HCT116 (cell line): ENCODE measurements around the gene TTYH3. TPM values are rescaled to one million over a fixed set of nuclear protein-coding genes. Genes with fewer than 3 reads are reported as not detected.

ENCODE experiments used
- ATAC-seq: fragments of 200-7000 bp; cut with Tn5 transposase; 2 replicates; pipeline ENCODE4 v1.9.1; 2020; ENCODE audit warnings: mild to moderate bottlenecking, moderate library complexity
- BruUV-seq: library from RNA; stranded (reverse); fragments of 400-500 nt; replicated peaks from 2 replicates; lab custom pipeline; 2021; lab: Mats Ljungman, UMichigan
- CTCF ChIA-PET: fragments of 300-600 bp; sonication (Branson Sonifier 250); formaldehyde crosslinking; loops from one replicate; lab custom pipeline; 2021; ENCODE audit warnings: antibody characterized with exemption; lab: Charles Lee
- POLR2A ChIA-PET: fragments of 300-600, 350-600 bp; sonication (Branson Sonifier 250); formaldehyde crosslinking; loops from one replicate; lab custom pipeline; 2021; ENCODE audit warnings: antibody characterized with exemption; lab: Charles Lee
- RAD21 ChIA-PET, 2 experiments: fragments of 300-600 bp; sonication (Branson Sonifier 250); formaldehyde crosslinking; loops; one replicate each; lab custom pipeline; 2023; ENCODE audit warnings: low total read pairs in 2 of 2; ENCODE audit not compliant: uncharacterized antibody in 2 of 2, unreplicated experiment in 2 of 2, low non-redundant PET in 1 of 2; lab: Charles Lee
- DNase-seq: peaks from one replicate; pipeline ENCODE4 v3.0.0-alpha.2; 2010; ENCODE audit warnings: low read depth, low spot score
- H2AFZ ChIP-seq: fragments of 200-600 bp; shearing (Covaris generic), sonication (generic); 2 replicates; pipeline ENCODE4 v1.6.1; 2017; ENCODE audit warnings: low read depth, mixed run types, mixed read lengths, antibody characterized with exemption, low read length; ENCODE audit not compliant: poor library complexity, severe bottlenecking
- H3K27ac ChIP-seq: 2 replicates; pipeline ENCODE4 v1.5.1; 2012; ENCODE audit warnings: low read depth, low read length
- H3K27me3 ChIP-seq: fragments of 200-600 bp; sonication (generic); 2 replicates; pipeline ENCODE4 v1.6.1; 2016; ENCODE audit warnings: mixed run types, low read length, mixed read lengths; ENCODE audit not compliant: insufficient read depth
- H3K36me3 ChIP-seq, 2 experiments: fragments of 200-500 bp in 1 of 2; fragments of 200-600 bp in 1 of 2; sonication (Bioruptor generic) in 1 of 2; sonication (generic) in 1 of 2; 2 replicates each; pipeline versions ENCODE4 v1.5.1 to v1.6.1; 2014 to 2016; ENCODE audit warnings: low read length in 2 of 2, inconsistent platforms in 1 of 2, mixed read lengths in 1 of 2, mixed run types in 1 of 2; ENCODE audit not compliant: insufficient read depth in 2 of 2, control insufficient read depth in 1 of 2
- H3K4me1 ChIP-seq, 2 experiments: fragments of 200-600 bp in 1 of 2; sonication (generic) in 1 of 2; 2 replicates each; pipeline versions ENCODE4 v1.5.1 to v1.6.1; 2012 to 2017; ENCODE audit warnings: low read length in 2 of 2, inconsistent platforms in 1 of 2, mild to moderate bottlenecking in 1 of 2, mixed read lengths in 1 of 2, mixed run types in 1 of 2, moderate library complexity in 1 of 2; ENCODE audit not compliant: insufficient read depth in 2 of 2, control insufficient read depth in 1 of 2
- H3K4me2 ChIP-seq: fragments of 200-600 bp; sonication (generic); 2 replicates; pipeline ENCODE4 v1.6.1; 2017; ENCODE audit warnings: mixed run types, low read length, mixed read lengths
- H3K4me3 ChIP-seq, 2 experiments: fragments of 200-600 bp in 1 of 2; sonication (generic) in 1 of 2; replicated peaks in 1 of 2; 2 replicates each; pipeline ENCODE4 v1.5.1; 2011 to 2016; ENCODE audit warnings: low read length in 2 of 2, control low read depth in 1 of 2, low read depth in 1 of 2, mild to moderate bottlenecking in 1 of 2, mixed read lengths in 1 of 2, mixed run types in 1 of 2
- H3K79me2 ChIP-seq: fragments of 200-600 bp; sonication (generic); 2 replicates; pipeline ENCODE4 v1.6.1; 2017; ENCODE audit warnings: mild to moderate bottlenecking, mixed run types, low read length, moderate library complexity, mixed read lengths; ENCODE audit not compliant: insufficient read depth
- H3K9ac ChIP-seq: fragments of 200-600 bp; sonication (generic); 2 replicates; pipeline ENCODE4 v1.6.1; 2016; ENCODE audit warnings: low read length, mixed read lengths
- H3K9me2 ChIP-seq: fragments of 200-600 bp; sonication (generic), shearing (Covaris generic); 2 replicates; pipeline ENCODE4 v1.6.1; 2017; ENCODE audit warnings: mixed run types, mild to moderate bottlenecking, moderate library complexity; ENCODE audit not compliant: insufficient read depth
- H3K9me3 ChIP-seq, 2 experiments: fragments of 200-500 bp in 1 of 2; fragments of 200-600 bp in 1 of 2; sonication (Bioruptor generic) in 1 of 2; sonication (generic) in 1 of 2; 2 replicates each; pipeline ENCODE4 v1.6.1; 2014 to 2017; ENCODE audit warnings: low read length in 2 of 2, mixed read lengths in 2 of 2, inconsistent platforms in 1 of 2, low read depth in 1 of 2, mild to moderate bottlenecking in 1 of 2, mixed run types in 1 of 2, moderate library complexity in 1 of 2; ENCODE audit not compliant: control insufficient read depth in 1 of 2, insufficient read depth in 1 of 2
- H4K20me1 ChIP-seq: fragments of 200-600 bp; sonication (generic), shearing (Covaris generic); 2 replicates; pipeline ENCODE4 v1.6.1; 2017; ENCODE audit warnings: mixed run types, mild to moderate bottlenecking, moderate library complexity; ENCODE audit not compliant: insufficient read depth
- CBX3 ChIP-seq: IDR thresholded peaks from 2 replicates; pipeline ENCODE4 v1.6.1; 2012; ENCODE audit warnings: low read depth
- EGR1 ChIP-seq: IDR thresholded peaks from 2 replicates; pipeline ENCODE4 v1.6.1; 2012; ENCODE audit warnings: low read depth
- ELF1 ChIP-seq: IDR thresholded peaks from 2 replicates; pipeline ENCODE4 v1.6.1; 2012; ENCODE audit warnings: low read depth, borderline replicate concordance
- FOSL1 ChIP-seq: IDR thresholded peaks from 2 replicates; pipeline ENCODE4 v1.6.1; 2012; ENCODE audit warnings: low read depth
- JUND ChIP-seq: IDR thresholded peaks from 2 replicates; pipeline ENCODE4 v1.6.1; 2012
- SIN3A ChIP-seq: IDR thresholded peaks from 2 replicates; pipeline ENCODE4 v1.6.1; 2012; ENCODE audit warnings: low read depth
- ZBTB33 ChIP-seq: IDR thresholded peaks from 2 replicates; pipeline ENCODE4 v1.6.1; 2011; ENCODE audit warnings: mild to moderate bottlenecking, low read length, moderate library complexity; ENCODE audit not compliant: insufficient replicate concordance; ENCODE audit errors: extremely low read depth
- ZFX ChIP-seq: fragments of 450-650 bp; IDR thresholded peaks from 2 replicates; pipeline ENCODE4 v1.6.1; 2017
- intact Hi-C: fragments of 100-400 bp; cut with micrococcal nuclease; formaldehyde crosslinking; loops from 2 replicates; pipeline ENCODE4 v1.10.0; 2022
- total RNA-seq: library from RNA; stranded (reverse); gene quantifications from one replicate; pipeline ENCODE4 v1.2.1, GENCODE V29; 2021; ENCODE audit not compliant: unreplicated experiment

The TTYH3 gene
- total RNA-seq, 1 experiment from 2014 or later, result 40.3 TPM

- RAD21 ChIA-PET, result no interaction called here
- POLR2A ChIA-PET, result no interaction called here
- CTCF ChIA-PET, result no interaction called here
These were observed 20.4 kb upstream of the TTYH3 start for GRCh38 chr7:2611401-2611800.

GRCh38 chr7:2611922-2612321 is 19.9 kb upstream of the TTYH3 start:
- Histone ChIP-seq H3K9ac (no peak overlapping the region), H3K4me3 (no peak overlapping the region), H2AFZ (no peak overlapping the region), H3K27ac (no peak overlapping the region), H3K9me2 (no peaks in the 10 kb centered on the region), H3K9me3 (no peaks in the 10 kb centered on the region), H3K4me2 (no peak overlapping the region), H3K27me3 (no peaks in the 10 kb centered on the region), H4K20me1 (no peaks in the 10 kb centered on the region), H3K79me2 (no peaks in the 10 kb centered on the region), H3K36me3 (no peaks in the 10 kb centered on the region), H3K4me1 (peaks cover 3 to 11% of the 10 kb centered on the region in 2 experiments; a peak in 3 of 4 replicates)
- ATAC-seq (no peak), DNase-seq (no peak)
- RAD21 ChIA-PET, result no interaction called here
- CTCF ChIA-PET, result no interaction called here
- no TSS peak for BruUV-seq
- intact Hi-C loops, result no loop called here
- TF ChIP-seq EGR1 (no peak), JUND (no peak), ZBTB33 (no peak), CBX3 (no peak), FOSL1 (no peak), SIN3A (no peak), ELF1 (no peak)
- POLR2A ChIA-PET, result no interaction called here

More at GRCh38 chr7:2611401-2611800, 20.4 kb upstream of the TTYH3 start:
- H3K4me3 ChIP-seq, result no peak overlapping the region
- H3K4me1 ChIP-seq, result peaks cover 3 to 11% of the 10 kb centered on the region in 2 experiments; a peak in 3 of 4 replicates
- H3K9me2 ChIP-seq, result no peaks in the 10 kb centered on the region
- no peak overlapping the region for H3K27ac ChIP-seq
- no peak for ATAC-seq
- H3K9ac ChIP-seq, result no peak overlapping the region
- H3K4me2 ChIP-seq, result no peak overlapping the region
- H3K36me3 ChIP-seq, result no peaks in the 10 kb centered on the region
- H3K79me2 ChIP-seq, result no peaks in the 10 kb centered on the region
- BruUV-seq, result no TSS peak
- H3K27me3 ChIP-seq, result no peaks in the 10 kb centered on the region
- intact Hi-C loops, result no loop called here
- no peaks in the 10 kb centered on the region for H3K9me3 ChIP-seq
- TF ChIP-seq ZFX, result no peak
- no peaks in the 10 kb centered on the region for H4K20me1 ChIP-seq
- H2AFZ ChIP-seq, result no peak overlapping the region
- DNase-seq, result no peak
